H9 (cell line): ENCODE results near the gene ATG12. TPM values are rescaled to one million over a fixed set of nuclear protein-coding genes. Genes with fewer than 3 reads are reported as not detected.

ENCODE experiments used
- DNase-seq: peaks from one replicate; pipeline ENCODE4 v3.0.0-alpha.2; 2017
- H2AFZ ChIP-seq: one replicate; pipeline ENCODE4 v1.6.1; 2013; ENCODE audit warnings: mild to moderate bottlenecking, low read length, control low read depth, moderate library complexity
- H2AK5ac ChIP-seq: 2 replicates; pipeline ENCODE4 v1.6.1; 2013; ENCODE audit warnings: low read length, control low read depth, mixed read lengths; ENCODE audit not compliant: insufficient read length
- H2BK120ac ChIP-seq: one replicate; pipeline ENCODE4 v1.6.1; 2013; ENCODE audit warnings: low read depth, mild to moderate bottlenecking, low read length, control low read depth, inconsistent platforms; ENCODE audit not compliant: poor library complexity, severe bottlenecking
- H2BK12ac ChIP-seq: 2 replicates; pipeline ENCODE4 v1.6.1; 2013; ENCODE audit warnings: low read length, control low read depth, mixed read lengths, low read depth; ENCODE audit not compliant: insufficient read length
- H2BK15ac ChIP-seq: 2 replicates; pipeline ENCODE4 v1.6.1; 2013; ENCODE audit warnings: low read depth, low read length, control low read depth
- H2BK20ac ChIP-seq: one replicate; pipeline ENCODE4 v1.6.1; 2013; ENCODE audit warnings: low read depth, mild to moderate bottlenecking, low read length, control low read depth, inconsistent platforms; ENCODE audit not compliant: poor library complexity, severe bottlenecking
- H2BK5ac ChIP-seq: 2 replicates; pipeline ENCODE4 v1.6.1; 2013; ENCODE audit warnings: low read length, control low read depth, mixed read lengths; ENCODE audit not compliant: insufficient read length
- H3K14ac ChIP-seq: 2 replicates; pipeline ENCODE4 v1.6.1; 2013; ENCODE audit warnings: low read length, control low read depth; ENCODE audit not compliant: insufficient read depth
- H3K18ac ChIP-seq: 2 replicates; pipeline ENCODE4 v1.6.1; 2013; ENCODE audit warnings: low read depth, mild to moderate bottlenecking, mixed read lengths, low read length, control low read depth; ENCODE audit not compliant: insufficient read length
- H3K23ac ChIP-seq: 2 replicates; pipeline ENCODE4 v1.6.1; 2013; ENCODE audit warnings: low read length, control low read depth, mixed read lengths, low read depth; ENCODE audit not compliant: insufficient read length
- H3K23me2 ChIP-seq: 2 replicates; pipeline ENCODE4 v1.6.1; 2013; ENCODE audit warnings: low read depth, mild to moderate bottlenecking, mixed read lengths, low read length, control low read depth; ENCODE audit not compliant: insufficient read length, poor library complexity, severe bottlenecking
- H3K27ac ChIP-seq: 2 replicates; pipeline ENCODE4 v1.5.1; 2013; ENCODE audit warnings: low read length, control low read depth, mixed read lengths, low read depth; ENCODE audit not compliant: insufficient read length
- H3K27me3 ChIP-seq: 2 replicates; pipeline ENCODE4 v1.6.1; 2013; ENCODE audit warnings: low read length, control low read depth, inconsistent platforms; ENCODE audit not compliant: insufficient read depth
- H3K4ac ChIP-seq: 2 replicates; pipeline ENCODE4 v1.6.1; 2013; ENCODE audit warnings: low read depth, mild to moderate bottlenecking, control low read depth, inconsistent platforms, low read length, moderate library complexity
- H3K4me1 ChIP-seq: 2 replicates; pipeline ENCODE4 v1.6.1; 2013; ENCODE audit warnings: low read length, control low read depth, inconsistent platforms; ENCODE audit not compliant: insufficient read depth
- H3K4me2 ChIP-seq: 2 replicates; pipeline ENCODE4 v1.6.1; 2013; ENCODE audit warnings: low read length, control low read depth, mixed read lengths; ENCODE audit not compliant: insufficient read length, insufficient read depth
- H3K56ac ChIP-seq: 2 replicates; pipeline ENCODE4 v1.6.1; 2013; ENCODE audit warnings: low read depth, mild to moderate bottlenecking, mixed read lengths, low read length, control low read depth; ENCODE audit not compliant: insufficient read length
- H3K79me1 ChIP-seq: 2 replicates; pipeline ENCODE4 v1.6.1; 2013; ENCODE audit warnings: low read depth, mild to moderate bottlenecking, moderate library complexity, low read length, control low read depth, inconsistent platforms; ENCODE audit not compliant: insufficient read depth, poor library complexity, severe bottlenecking
- H3K79me2 ChIP-seq: 2 replicates; pipeline ENCODE4 v1.6.1; 2013; ENCODE audit warnings: low read length, control low read depth, inconsistent platforms; ENCODE audit not compliant: insufficient read depth
- H3K9ac ChIP-seq: 2 replicates; pipeline ENCODE4 v1.6.1; 2013; ENCODE audit warnings: low read length, control low read depth, mixed read lengths; ENCODE audit not compliant: insufficient read length; ENCODE audit errors: extremely low read depth
- H3K9me3 ChIP-seq: one replicate; pipeline ENCODE4 v1.6.1; 2013; ENCODE audit warnings: low read depth, low read length, inconsistent platforms; ENCODE audit not compliant: control insufficient read depth
- H3T11ph ChIP-seq: one replicate; pipeline ENCODE4 v1.6.1; 2013; ENCODE audit warnings: mild to moderate bottlenecking, low read length, control low read depth, inconsistent platforms
- H4K20me1 ChIP-seq: one replicate; pipeline ENCODE4 v1.6.1; 2013; ENCODE audit not compliant: control insufficient read depth, insufficient read length, insufficient read depth
- H4K5ac ChIP-seq: 2 replicates; pipeline ENCODE4 v1.6.1; 2013; ENCODE audit warnings: low read depth, mild to moderate bottlenecking, mixed read lengths, low read length, control low read depth; ENCODE audit not compliant: insufficient read length
- H4K8ac ChIP-seq: replicated peaks from 2 replicates; pipeline ENCODE4 v1.6.1; 2013; ENCODE audit warnings: low read length, control low read depth, mixed read lengths, low read depth; ENCODE audit not compliant: insufficient read length
- H4K91ac ChIP-seq: 2 replicates; pipeline ENCODE4 v1.6.1; 2013; ENCODE audit warnings: low read depth, mild to moderate bottlenecking, moderate library complexity, mixed read lengths, low read length, control low read depth; ENCODE audit not compliant: insufficient read length
- H3K27ac Mint-ChIP-seq, 3 experiments: 2 replicates in 2 of 3; 3 replicates in 1 of 3; pipeline ENCODE4 v1.8.0; 2020 to 2021; ENCODE audit warnings: mixed read lengths in 3 of 3, mild to moderate bottlenecking in 1 of 3, moderate library complexity in 1 of 3
- H3K27me3 Mint-ChIP-seq: 2 replicates; pipeline ENCODE4 v1.8.0; 2021; ENCODE audit warnings: low read depth, mild to moderate bottlenecking, moderate library complexity, mixed read lengths
- H3K36me3 Mint-ChIP-seq, 3 experiments: 2 replicates in 2 of 3; 3 replicates in 1 of 3; pipeline ENCODE4 v1.8.0; 2020 to 2021; ENCODE audit warnings: low read depth in 3 of 3, mixed read lengths in 3 of 3; ENCODE audit not compliant: insufficient read depth in 1 of 3
- H3K4me1 Mint-ChIP-seq, 2 experiments: 2 replicates each; pipeline ENCODE4 v1.8.0; 2020; ENCODE audit warnings: mixed read lengths in 2 of 2
- H3K4me3 Mint-ChIP-seq, 2 experiments: 2 replicates in 1 of 2; 3 replicates in 1 of 2; pipeline ENCODE4 v1.8.0; 2020 to 2021; ENCODE audit warnings: mild to moderate bottlenecking in 2 of 2, mixed read lengths in 2 of 2, moderate library complexity in 1 of 2
- H3K9me3 Mint-ChIP-seq, 2 experiments: 2 replicates in 1 of 2; 3 replicates in 1 of 2; pipeline ENCODE4 v1.8.0; 2020; ENCODE audit warnings: mild to moderate bottlenecking in 2 of 2, mixed read lengths in 2 of 2, moderate library complexity in 1 of 2
- CTCF ChIP-seq: fragments of 200-600 bp; sonication (generic); conservative IDR thresholded peaks from 3 replicates; pipeline ENCODE4 v1.8.0; 2021; ENCODE audit warnings: antibody characterized with exemption, mild to moderate bottlenecking
- WGBS: extraction: QIAGEN DNeasy Blood & Tissue Kit; methylation state at CpG from one replicate; pipeline ENCODE4 v1.1.7; 2013; ENCODE audit warnings: missing lambda C conversion rate, low lambda C conversion rate, mixed read lengths; ENCODE audit not compliant: insufficient read length; ENCODE audit errors: extremely low coverage; 5-methylcytosine and 5-hydroxymethylcytosine counted together
- total RNA-seq: library from RNA; stranded (reverse); gene quantifications from 2 replicates; pipeline ENCODE4 v1.2.1, GENCODE V29; 2021

ATG12 gene
- total RNA-seq, 1 experiment from 2014 or later, result 52.9 TPM

- Histone ChIP-seq H3K4me1 (no peaks in the 10 kb centered on the region), H3K23me2 (no peaks in the 10 kb centered on the region), H3K4ac (no peak overlapping the region), H3K18ac (no peak overlapping the region), H3K79me1 (no peaks in the 10 kb centered on the region), H4K8ac (no peak overlapping the region), H3K23ac (no peak overlapping the region), H3K9me3 (no peaks in the 10 kb centered on the region), H3T11ph (no peak overlapping the region), H4K91ac (no peak overlapping the region), H3K14ac (no peak overlapping the region), H2BK120ac (no peak overlapping the region), H3K9ac (no peak overlapping the region), H2BK15ac (no peak overlapping the region), H3K27me3 (no peaks in the 10 kb centered on the region), H2BK12ac (no peak overlapping the region), H2BK20ac (no peak overlapping the region), H3K4me2 (no peak overlapping the region), H2AK5ac (no peak overlapping the region), H2AFZ (no peak overlapping the region), H3K56ac (no peak overlapping the region), H3K27ac (no peak overlapping the region), H2BK5ac (no peak overlapping the region), H4K5ac (no peak overlapping the region), H4K20me1 (no peaks in the 10 kb centered on the region), H3K79me2 (no peaks in the 10 kb centered on the region)
- H3K4me3 Mint-ChIP-seq, result no peak overlapping the region
- no peak overlapping the region for H3K27ac Mint-ChIP-seq
- no peaks in the 10 kb centered on the region for H3K36me3 Mint-ChIP-seq
- H3K9me3 Mint-ChIP-seq, result no peaks in the 10 kb centered on the region
- DNase-seq, result no peak
- TF ChIP-seq CTCF, result no peak
- no CpG with 5 or more reads among the region's 1 CpG for WGBS
- peaks cover 8 to 18% of the 10 kb centered on the region in 2 experiments for H3K4me1 Mint-ChIP-seq
- H3K27me3 Mint-ChIP-seq, result peaks cover 1% of the 10 kb centered on the region
Observed at GRCh38 chr5:115787426-115787825, 53.9 kb downstream of the ATG12 start.
